H9 (cell line): ENCODE measurements around the gene BEGAIN. TPM values are rescaled to one million over a fixed set of nuclear protein-coding genes. Genes with fewer than 3 reads are reported as not detected.
A peak's percentile ranks its signal among the peaks of the same experiment; 100 is the strongest.

Experiments
- DNase-seq: peaks from one replicate; pipeline ENCODE4 v3.0.0-alpha.2; 2017
- H2AFZ ChIP-seq: one replicate; pipeline ENCODE4 v1.6.1; 2013; ENCODE audit warnings: mild to moderate bottlenecking, low read length, control low read depth, moderate library complexity
- H2AK5ac ChIP-seq: 2 replicates; pipeline ENCODE4 v1.6.1; 2013; ENCODE audit warnings: low read length, control low read depth, mixed read lengths; ENCODE audit not compliant: insufficient read length
- H2BK120ac ChIP-seq: one replicate; pipeline ENCODE4 v1.6.1; 2013; ENCODE audit warnings: low read depth, mild to moderate bottlenecking, low read length, control low read depth, inconsistent platforms; ENCODE audit not compliant: poor library complexity, severe bottlenecking
- H2BK12ac ChIP-seq: 2 replicates; pipeline ENCODE4 v1.6.1; 2013; ENCODE audit warnings: low read length, control low read depth, mixed read lengths, low read depth; ENCODE audit not compliant: insufficient read length
- H2BK15ac ChIP-seq: 2 replicates; pipeline ENCODE4 v1.6.1; 2013; ENCODE audit warnings: low read depth, low read length, control low read depth
- H2BK20ac ChIP-seq: one replicate; pipeline ENCODE4 v1.6.1; 2013; ENCODE audit warnings: low read depth, mild to moderate bottlenecking, low read length, control low read depth, inconsistent platforms; ENCODE audit not compliant: poor library complexity, severe bottlenecking
- H2BK5ac ChIP-seq: 2 replicates; pipeline ENCODE4 v1.6.1; 2013; ENCODE audit warnings: low read length, control low read depth, mixed read lengths; ENCODE audit not compliant: insufficient read length
- H3K14ac ChIP-seq: 2 replicates; pipeline ENCODE4 v1.6.1; 2013; ENCODE audit warnings: low read length, control low read depth; ENCODE audit not compliant: insufficient read depth
- H3K18ac ChIP-seq: 2 replicates; pipeline ENCODE4 v1.6.1; 2013; ENCODE audit warnings: low read depth, mild to moderate bottlenecking, mixed read lengths, low read length, control low read depth; ENCODE audit not compliant: insufficient read length
- H3K23ac ChIP-seq: 2 replicates; pipeline ENCODE4 v1.6.1; 2013; ENCODE audit warnings: low read length, control low read depth, mixed read lengths, low read depth; ENCODE audit not compliant: insufficient read length
- H3K23me2 ChIP-seq: 2 replicates; pipeline ENCODE4 v1.6.1; 2013; ENCODE audit warnings: low read depth, mild to moderate bottlenecking, mixed read lengths, low read length, control low read depth; ENCODE audit not compliant: insufficient read length, poor library complexity, severe bottlenecking
- H3K27ac ChIP-seq: 2 replicates; pipeline ENCODE4 v1.5.1; 2013; ENCODE audit warnings: low read length, control low read depth, mixed read lengths, low read depth; ENCODE audit not compliant: insufficient read length
- H3K27me3 ChIP-seq: 2 replicates; pipeline ENCODE4 v1.6.1; 2013; ENCODE audit warnings: low read length, control low read depth, inconsistent platforms; ENCODE audit not compliant: insufficient read depth
- H3K4ac ChIP-seq: 2 replicates; pipeline ENCODE4 v1.6.1; 2013; ENCODE audit warnings: low read depth, mild to moderate bottlenecking, control low read depth, inconsistent platforms, low read length, moderate library complexity
- H3K4me1 ChIP-seq: 2 replicates; pipeline ENCODE4 v1.6.1; 2013; ENCODE audit warnings: low read length, control low read depth, inconsistent platforms; ENCODE audit not compliant: insufficient read depth
- H3K4me2 ChIP-seq: 2 replicates; pipeline ENCODE4 v1.6.1; 2013; ENCODE audit warnings: low read length, control low read depth, mixed read lengths; ENCODE audit not compliant: insufficient read length, insufficient read depth
- H3K56ac ChIP-seq: 2 replicates; pipeline ENCODE4 v1.6.1; 2013; ENCODE audit warnings: low read depth, mild to moderate bottlenecking, mixed read lengths, low read length, control low read depth; ENCODE audit not compliant: insufficient read length
- H3K79me1 ChIP-seq: 2 replicates; pipeline ENCODE4 v1.6.1; 2013; ENCODE audit warnings: low read depth, mild to moderate bottlenecking, moderate library complexity, low read length, control low read depth, inconsistent platforms; ENCODE audit not compliant: insufficient read depth, poor library complexity, severe bottlenecking
- H3K79me2 ChIP-seq: 2 replicates; pipeline ENCODE4 v1.6.1; 2013; ENCODE audit warnings: low read length, control low read depth, inconsistent platforms; ENCODE audit not compliant: insufficient read depth
- H3K9ac ChIP-seq: 2 replicates; pipeline ENCODE4 v1.6.1; 2013; ENCODE audit warnings: low read length, control low read depth, mixed read lengths; ENCODE audit not compliant: insufficient read length; ENCODE audit errors: extremely low read depth
- H3K9me3 ChIP-seq: one replicate; pipeline ENCODE4 v1.6.1; 2013; ENCODE audit warnings: low read depth, low read length, inconsistent platforms; ENCODE audit not compliant: control insufficient read depth
- H3T11ph ChIP-seq: one replicate; pipeline ENCODE4 v1.6.1; 2013; ENCODE audit warnings: mild to moderate bottlenecking, low read length, control low read depth, inconsistent platforms
- H4K20me1 ChIP-seq: one replicate; pipeline ENCODE4 v1.6.1; 2013; ENCODE audit not compliant: control insufficient read depth, insufficient read length, insufficient read depth
- H4K5ac ChIP-seq: 2 replicates; pipeline ENCODE4 v1.6.1; 2013; ENCODE audit warnings: low read depth, mild to moderate bottlenecking, mixed read lengths, low read length, control low read depth; ENCODE audit not compliant: insufficient read length
- H4K8ac ChIP-seq: replicated peaks from 2 replicates; pipeline ENCODE4 v1.6.1; 2013; ENCODE audit warnings: low read length, control low read depth, mixed read lengths, low read depth; ENCODE audit not compliant: insufficient read length
- H4K91ac ChIP-seq: 2 replicates; pipeline ENCODE4 v1.6.1; 2013; ENCODE audit warnings: low read depth, mild to moderate bottlenecking, moderate library complexity, mixed read lengths, low read length, control low read depth; ENCODE audit not compliant: insufficient read length
- H3K27ac Mint-ChIP-seq, 3 experiments: 2 replicates in 2 of 3; 3 replicates in 1 of 3; pipeline ENCODE4 v1.8.0; 2020 to 2021; ENCODE audit warnings: mixed read lengths in 3 of 3, mild to moderate bottlenecking in 1 of 3, moderate library complexity in 1 of 3
- H3K27me3 Mint-ChIP-seq: 2 replicates; pipeline ENCODE4 v1.8.0; 2021; ENCODE audit warnings: low read depth, mild to moderate bottlenecking, moderate library complexity, mixed read lengths
- H3K36me3 Mint-ChIP-seq, 3 experiments: 2 replicates in 2 of 3; 3 replicates in 1 of 3; pipeline ENCODE4 v1.8.0; 2020 to 2021; ENCODE audit warnings: low read depth in 3 of 3, mixed read lengths in 3 of 3; ENCODE audit not compliant: insufficient read depth in 1 of 3
- H3K4me1 Mint-ChIP-seq, 2 experiments: 2 replicates each; pipeline ENCODE4 v1.8.0; 2020; ENCODE audit warnings: mixed read lengths in 2 of 2
- H3K4me3 Mint-ChIP-seq, 2 experiments: 2 replicates in 1 of 2; 3 replicates in 1 of 2; pipeline ENCODE4 v1.8.0; 2020 to 2021; ENCODE audit warnings: mild to moderate bottlenecking in 2 of 2, mixed read lengths in 2 of 2, moderate library complexity in 1 of 2
- H3K9me3 Mint-ChIP-seq, 2 experiments: 2 replicates in 1 of 2; 3 replicates in 1 of 2; pipeline ENCODE4 v1.8.0; 2020; ENCODE audit warnings: mild to moderate bottlenecking in 2 of 2, mixed read lengths in 2 of 2, moderate library complexity in 1 of 2
- CTCF ChIP-seq: fragments of 200-600 bp; sonication (generic); conservative IDR thresholded peaks from 3 replicates; pipeline ENCODE4 v1.8.0; 2021; ENCODE audit warnings: antibody characterized with exemption, mild to moderate bottlenecking
- WGBS: extraction: QIAGEN DNeasy Blood & Tissue Kit; methylation state at CpG from one replicate; pipeline ENCODE4 v1.1.7; 2013; ENCODE audit warnings: missing lambda C conversion rate, low lambda C conversion rate, mixed read lengths; ENCODE audit not compliant: insufficient read length; ENCODE audit errors: extremely low coverage; 5-methylcytosine and 5-hydroxymethylcytosine counted together
- total RNA-seq: library from RNA; stranded (reverse); gene quantifications from 2 replicates; pipeline ENCODE4 v1.2.1, GENCODE V29; 2021

BEGAIN gene
- total RNA-seq, 1 experiment from 2014 or later = 2.6 TPM

- no peak overlapping the region for H3K4me2 ChIP-seq
- H2BK5ac ChIP-seq = no peak overlapping the region
- no peaks in the 10 kb centered on the region for H3K9me3 ChIP-seq
- peaks cover 3% of the 10 kb centered on the region for H4K20me1 ChIP-seq
- no peak overlapping the region for H2BK20ac ChIP-seq
- TF ChIP-seq CTCF = no peak
- no peaks in the 10 kb centered on the region for H3K9me3 Mint-ChIP-seq
- H4K91ac ChIP-seq = no peak overlapping the region
- peak overlapping the region; percentile 57 for H3K18ac ChIP-seq
- H3K4ac ChIP-seq = no peak overlapping the region; the same call in 1 of the 2 replicates
- H3K56ac ChIP-seq = no peak overlapping the region
- H2BK15ac ChIP-seq = no peak overlapping the region
- no peak overlapping the region for H2AFZ ChIP-seq
- no peaks in the 10 kb centered on the region for H3K36me3 Mint-ChIP-seq
- H3K79me2 ChIP-seq = no peaks in the 10 kb centered on the region
- no peaks in the 10 kb centered on the region for H3K23me2 ChIP-seq
- H3K14ac ChIP-seq = peak overlapping the region; percentile 32; the same call in 1 of the 2 replicates
- no peak overlapping the region for H3T11ph ChIP-seq
- peaks cover 8 to 9% of the 10 kb centered on the region in 2 experiments; a peak in 3 of 4 replicates for H3K4me1 Mint-ChIP-seq
- no peak overlapping the region for H3K27ac ChIP-seq
- H2AK5ac ChIP-seq = no peak overlapping the region
- no peak overlapping the region for H2BK120ac ChIP-seq
- H3K4me3 Mint-ChIP-seq = no peak overlapping the region
- H2BK12ac ChIP-seq = no peak overlapping the region
- WGBS = no CpG with 5 or more reads among the region's 13 CpGs
- H3K27ac Mint-ChIP-seq = no peak overlapping the region; a peak in 1 of 7 replicates
- no peaks in the 10 kb centered on the region for H3K79me1 ChIP-seq
- H3K27me3 ChIP-seq = no peaks in the 10 kb centered on the region
- no peak overlapping the region for H4K5ac ChIP-seq
- no peaks in the 10 kb centered on the region for H3K4me1 ChIP-seq
- H3K23ac ChIP-seq = no peak overlapping the region
- no peak overlapping the region for H3K9ac ChIP-seq
- DNase-seq = peak; percentile 26
- H3K27me3 Mint-ChIP-seq = no peaks in the 10 kb centered on the region
- H4K8ac ChIP-seq = no peak overlapping the region
These were observed 63.9 kb downstream of the BEGAIN start for GRCh38 chr14:100523131-100523842.
